Esophagus mucosa (tissue), 1 donor: ENCODE results near the gene TANGO6. TPM values are rescaled to one million over a fixed set of nuclear protein-coding genes. Genes with fewer than 3 reads are reported as not detected.
"Not testable (repeated sequence)": the region's sequence is repeated elsewhere in the genome, so short reads cannot be mapped to it uniquely, and the experiment has no call there.

Experiments used
- ATAC-seq: fragments of 200-7000 bp; cut with Tn5 transposase; one replicate; pipeline ENCODE4 v1.9.1; 2020
- total RNA-seq: library from RNA; stranded (reverse); gene quantifications from one replicate; pipeline ENCODE4 v1.2.4, GENCODE V29; 2023
- donor health status: DM: yes; HTN: yes; CAD: no.

The TANGO6 gene
- total RNA-seq, 1 donor from 2014 or later: 12.8 TPM

DNA sequence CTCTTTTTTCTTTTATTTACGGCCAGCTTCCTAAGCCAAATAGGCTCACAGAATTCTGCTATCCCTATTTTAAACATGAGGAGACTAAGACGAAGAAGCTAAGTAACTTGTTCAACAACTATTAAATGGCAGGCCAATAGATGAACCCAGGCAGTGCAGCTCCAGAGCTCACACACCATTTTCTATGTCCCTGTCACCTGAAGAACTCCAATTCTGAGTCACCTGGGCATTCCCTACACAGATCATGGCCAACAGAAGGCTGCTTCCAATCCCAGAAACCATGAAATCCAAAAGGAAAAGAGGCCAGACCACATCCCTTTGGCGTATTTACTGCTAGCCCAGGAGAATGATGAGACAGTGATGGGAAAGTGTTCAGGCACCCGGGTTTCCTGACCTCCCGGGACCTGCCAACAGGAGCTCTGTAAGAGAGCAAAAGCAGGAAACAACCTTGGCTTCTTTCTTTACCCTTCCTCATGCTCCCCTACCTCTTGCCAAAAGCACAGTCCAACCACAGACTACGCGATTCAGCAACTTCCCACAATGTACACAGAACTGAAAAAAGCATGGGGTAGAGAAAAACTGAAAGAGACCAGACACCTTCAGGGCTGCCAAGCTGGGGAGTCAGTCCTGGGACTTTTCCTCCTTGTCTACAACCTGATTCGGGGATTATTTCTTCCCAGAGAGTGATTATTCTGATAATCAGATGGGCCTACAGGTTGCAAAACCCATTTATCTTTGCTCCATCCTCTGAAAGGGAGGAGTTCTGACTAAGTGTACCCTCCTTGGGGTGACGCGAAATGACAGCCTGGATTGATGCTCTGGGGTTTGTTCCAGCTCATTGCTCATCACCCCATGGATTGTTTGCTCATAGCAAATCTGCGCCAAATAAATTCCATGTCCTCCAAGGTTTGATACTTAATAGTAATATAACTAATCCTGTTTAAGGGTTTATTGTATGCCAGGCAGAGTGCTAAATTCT, 214.4 kb downstream of the TANGO6 start:
- ATAC-seq: peak; percentile 96

DNA sequence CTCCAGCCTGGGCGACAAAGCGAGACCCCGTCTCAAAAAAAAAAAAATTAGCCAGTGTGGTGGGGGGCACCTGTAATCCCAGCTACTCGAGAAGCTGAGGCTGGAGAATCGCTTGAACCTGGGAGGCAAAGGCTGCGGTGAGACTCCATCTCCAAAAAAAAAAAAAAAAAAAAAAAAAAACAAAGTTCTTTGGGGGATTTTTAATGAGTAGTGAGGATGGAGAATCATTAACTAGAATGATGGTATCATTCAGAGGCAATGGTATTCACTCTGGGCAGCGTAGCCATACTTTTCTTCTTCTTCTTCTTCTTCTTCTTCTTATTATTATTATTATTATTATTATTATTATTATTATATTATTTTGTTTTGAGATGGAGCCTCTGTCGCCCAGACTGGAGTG, 220.2 kb downstream of the TANGO6 start:
- ATAC-seq: not testable (repeated sequence)

DNA sequence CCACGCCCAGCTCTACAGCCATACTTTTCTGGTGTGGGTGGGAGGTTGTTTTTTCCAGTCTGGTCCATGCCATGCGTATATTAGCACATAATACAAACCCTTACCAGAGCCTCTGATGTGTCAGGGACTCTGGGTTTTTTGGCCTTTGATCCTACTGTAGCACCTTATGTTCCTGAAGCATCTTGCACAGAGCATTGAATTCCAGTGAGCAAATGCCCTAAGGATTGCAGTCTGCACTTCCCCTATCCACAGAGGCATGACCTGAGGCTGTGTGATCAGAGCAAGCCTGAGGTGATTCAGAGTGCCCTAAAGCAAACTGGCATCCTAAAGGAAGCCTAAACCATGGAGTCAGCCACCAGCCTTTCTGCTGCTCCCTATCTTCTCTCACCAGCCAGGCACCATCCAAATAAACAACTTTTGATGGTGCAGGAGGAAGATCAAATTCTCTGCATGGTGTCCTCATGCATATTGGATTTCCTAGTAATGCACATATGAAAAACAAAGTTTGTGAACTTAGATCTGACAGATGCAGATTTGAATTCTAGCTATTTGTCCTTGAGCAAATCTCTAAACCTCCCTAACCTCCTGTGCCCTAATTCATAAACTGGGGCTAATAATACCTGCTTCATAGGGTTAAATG, 220.9 kb downstream of the TANGO6 start:
- peak; percentile 45 for ATAC-seq

DNA sequence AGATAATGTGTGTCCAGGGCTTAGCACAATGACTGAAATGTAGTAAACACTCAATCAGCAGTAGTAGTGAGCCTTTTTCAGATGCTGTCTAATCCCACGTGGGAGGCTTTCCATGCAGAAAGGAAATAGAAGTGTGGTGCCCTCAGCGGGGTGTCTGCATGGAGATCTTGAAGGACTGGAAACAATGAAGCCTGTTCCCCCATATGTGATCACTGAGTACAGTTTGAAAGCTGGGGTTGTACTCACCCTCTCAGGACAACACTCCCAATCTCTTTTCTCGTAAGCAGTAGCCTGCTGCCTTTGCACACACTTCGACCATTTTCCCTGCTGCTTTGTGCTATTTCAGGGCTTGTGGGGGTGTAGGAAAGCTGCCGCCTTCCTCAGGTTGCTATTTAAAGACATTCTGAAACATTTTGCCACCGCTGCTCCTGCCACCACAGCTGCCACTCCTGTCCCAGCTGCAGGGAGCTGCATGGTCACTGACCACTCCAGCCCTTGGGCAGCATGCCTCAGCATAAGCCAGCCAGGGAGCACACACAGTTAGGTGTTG, 221.5 kb downstream of the TANGO6 start:
- ATAC-seq: no peak

DNA sequence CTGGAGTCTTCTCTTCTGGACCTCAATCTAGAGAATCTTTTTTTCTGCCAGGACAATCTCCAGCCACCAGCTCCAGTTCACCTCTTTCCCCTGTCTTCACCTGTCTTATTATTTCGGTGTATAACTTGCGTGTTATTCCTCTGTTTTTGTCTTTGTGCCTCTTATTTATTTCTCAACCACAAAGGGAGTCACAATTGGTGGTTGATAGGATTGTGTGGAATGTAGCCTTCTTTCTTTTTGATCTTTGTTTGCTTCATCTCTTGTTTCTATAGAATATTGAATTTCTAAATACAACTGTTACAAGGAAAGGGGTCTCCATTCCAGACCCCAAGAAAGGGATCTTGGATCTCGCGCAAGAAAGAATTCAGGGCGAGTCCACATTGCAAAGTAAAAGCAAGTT, 226.2 kb downstream of the TANGO6 start:
- ATAC-seq: no peak

DNA sequence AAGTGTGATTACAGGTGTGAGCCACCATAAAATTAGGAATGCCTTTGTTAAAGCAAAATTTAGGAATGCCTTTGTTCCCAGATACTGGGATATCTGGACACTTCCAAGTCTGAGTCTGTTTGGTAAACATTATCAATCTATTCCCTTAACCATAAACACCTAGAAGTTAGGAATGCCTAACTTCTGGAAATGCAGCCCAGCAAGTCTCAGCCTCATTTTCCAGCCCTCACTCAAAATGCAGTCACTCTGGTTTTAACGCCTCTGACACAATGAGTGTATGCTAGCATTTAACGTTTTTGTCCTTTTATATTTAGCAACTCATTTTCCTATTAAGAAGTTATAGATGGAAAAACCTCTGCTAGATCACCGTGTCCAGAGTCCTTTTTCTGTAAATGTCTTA, 227.7 kb downstream of the TANGO6 start:
- no peak for ATAC-seq

DNA sequence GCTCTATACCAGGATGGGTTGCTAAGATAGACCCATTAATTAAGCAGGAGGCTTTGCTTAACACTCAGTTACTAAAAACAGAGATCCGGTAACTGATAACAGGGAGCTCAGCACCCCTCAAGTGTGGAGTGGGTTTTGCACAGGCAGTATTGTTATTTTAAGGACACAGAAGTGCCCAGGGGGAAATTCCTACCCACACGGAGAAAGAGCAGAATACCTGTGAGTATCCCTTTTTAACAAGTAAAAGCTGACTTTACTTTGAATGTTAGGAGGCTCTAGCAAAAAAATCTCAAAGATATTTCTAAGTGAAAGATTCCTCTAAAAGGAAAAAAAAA, 229.3 kb downstream of the TANGO6 start:
- ATAC-seq: no peak

DNA sequence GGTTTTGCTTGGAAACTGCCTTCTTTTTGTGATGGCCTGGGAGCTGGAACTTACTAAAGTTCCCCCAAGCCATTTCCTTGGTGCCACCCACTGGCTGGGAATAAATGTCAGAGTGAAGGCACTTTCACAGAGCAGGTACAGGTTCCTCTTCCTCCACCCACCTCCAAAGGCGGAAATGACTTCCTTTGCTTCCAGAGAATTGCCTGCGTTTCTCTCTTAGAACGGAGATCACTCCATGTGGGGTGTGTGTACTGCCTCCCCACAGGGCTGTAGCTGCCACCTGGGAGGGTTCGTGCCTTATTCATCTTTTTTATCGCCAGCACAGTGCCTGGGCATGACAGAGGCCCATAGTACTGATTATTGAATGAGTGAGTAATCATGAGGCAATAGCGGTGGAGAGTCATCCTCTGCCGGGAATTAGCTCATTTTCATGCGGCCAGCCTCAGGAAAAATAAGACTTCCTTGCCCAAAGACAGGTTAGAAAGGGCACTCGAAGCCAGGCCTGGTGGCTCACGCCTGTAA, 229.9 kb downstream of the TANGO6 start:
- peak; percentile 93 for ATAC-seq

DNA sequence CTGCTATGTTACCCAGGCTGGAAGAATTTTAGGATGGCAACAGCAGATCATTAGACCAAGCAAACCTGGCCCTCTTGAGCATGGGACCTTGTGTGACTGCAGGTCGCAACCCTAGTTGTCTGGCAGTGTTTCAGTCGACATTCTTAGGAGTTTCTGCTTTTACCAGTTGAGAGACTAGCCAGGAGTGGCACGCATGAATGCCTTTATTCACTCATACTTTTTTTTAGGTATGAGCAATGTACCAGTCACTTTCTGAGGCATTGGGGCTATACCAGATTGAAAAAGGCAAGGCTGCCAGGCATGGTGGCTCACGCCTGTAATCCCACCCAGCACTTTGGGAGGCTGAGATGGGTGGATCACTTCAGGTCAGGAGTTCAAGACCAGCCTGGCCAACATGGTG, 233.9 kb downstream of the TANGO6 start:
- peak; percentile 83 for ATAC-seq

DNA sequence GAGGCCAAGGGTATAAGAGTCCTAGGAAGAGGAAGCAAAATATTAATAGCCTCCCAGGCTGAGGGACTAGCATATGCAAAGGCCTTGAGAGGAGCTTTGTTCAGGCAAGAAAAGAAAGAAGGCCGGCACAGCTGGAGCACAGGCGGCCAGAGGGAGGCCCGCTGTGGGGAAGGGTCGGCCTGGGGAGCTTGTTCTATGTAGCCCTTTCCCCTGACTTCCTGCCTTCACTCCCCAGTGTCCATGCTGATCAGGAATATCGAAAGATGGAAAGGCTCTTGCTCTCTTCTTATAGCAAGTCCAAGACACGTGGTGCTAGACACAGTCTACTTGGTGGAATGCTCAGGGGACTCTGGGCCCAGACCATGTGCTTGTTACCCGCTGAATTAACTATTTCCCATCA, 234.7 kb downstream of the TANGO6 start:
- no peak for ATAC-seq

DNA sequence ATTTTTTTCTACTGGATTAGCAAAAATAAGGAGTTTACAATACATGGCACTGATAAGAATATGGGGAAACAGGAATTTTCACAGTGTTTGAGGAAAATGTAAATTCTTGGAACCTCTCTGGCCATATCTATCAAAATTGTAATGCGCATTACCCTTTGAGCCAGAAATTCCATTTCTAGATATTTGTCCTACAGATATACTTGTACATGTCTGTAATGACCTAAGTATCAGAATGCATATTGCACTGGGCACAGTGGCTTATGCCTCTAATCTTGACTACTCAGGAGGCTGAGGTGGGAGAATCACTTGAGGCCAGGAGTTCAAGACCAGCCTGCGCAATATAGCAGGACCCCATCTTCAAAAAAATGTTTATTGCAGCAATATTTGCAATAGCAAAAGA, 236.4 kb downstream of the TANGO6 start:
- no peak for ATAC-seq

DNA sequence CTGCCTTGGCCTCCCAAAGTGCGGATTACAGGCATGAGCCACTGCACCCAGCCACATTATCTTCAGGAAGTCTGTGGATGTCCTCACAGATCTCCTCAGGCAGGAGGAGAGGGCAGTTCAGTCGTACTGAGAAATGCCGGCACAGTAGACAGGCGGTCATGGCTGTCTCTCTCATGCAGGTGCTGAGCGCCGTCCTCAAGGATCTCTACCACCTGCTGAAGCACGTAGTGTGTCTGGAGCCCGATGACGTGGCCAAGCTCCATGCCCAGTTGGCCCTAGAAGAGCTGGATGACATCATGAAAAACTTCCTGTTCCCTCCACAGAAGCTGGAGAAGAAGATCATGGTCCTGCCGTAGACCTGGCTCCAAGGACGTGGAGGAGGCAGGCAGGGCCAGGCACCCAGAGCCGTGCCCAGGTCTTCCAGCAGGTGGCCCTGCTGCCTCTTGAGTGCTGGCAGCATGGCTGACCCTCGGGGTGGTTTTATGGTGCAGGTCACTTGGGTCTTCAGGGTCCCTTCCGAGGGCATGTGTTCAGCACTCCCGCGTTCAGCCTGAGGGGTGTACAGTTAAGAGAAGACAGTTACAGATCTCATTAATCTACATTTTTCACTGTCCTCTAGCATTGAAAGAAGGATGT, 240.1 kb downstream of the TANGO6 start:
- peak; percentile 42 for ATAC-seq

DNA sequence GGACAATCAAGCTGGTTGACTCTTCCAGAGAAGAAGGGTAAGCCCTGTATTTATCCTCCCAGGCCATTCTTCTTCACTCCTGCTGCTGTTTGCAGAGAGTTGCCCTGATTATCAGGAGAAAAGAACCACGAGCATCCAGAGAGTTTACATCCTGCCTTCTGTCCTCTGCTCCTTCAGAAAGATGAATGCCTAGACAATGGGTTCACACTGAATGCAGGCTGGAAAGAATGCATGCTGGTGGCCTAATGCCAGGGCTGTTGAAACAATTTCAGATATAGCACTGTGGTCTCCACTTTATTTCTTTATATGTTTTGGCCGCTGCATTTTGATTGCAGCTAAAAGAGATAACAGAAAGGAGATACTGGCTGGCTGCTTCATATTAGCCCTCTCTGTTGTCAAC, 241.0 kb downstream of the TANGO6 start:
- ATAC-seq: no peak

DNA sequence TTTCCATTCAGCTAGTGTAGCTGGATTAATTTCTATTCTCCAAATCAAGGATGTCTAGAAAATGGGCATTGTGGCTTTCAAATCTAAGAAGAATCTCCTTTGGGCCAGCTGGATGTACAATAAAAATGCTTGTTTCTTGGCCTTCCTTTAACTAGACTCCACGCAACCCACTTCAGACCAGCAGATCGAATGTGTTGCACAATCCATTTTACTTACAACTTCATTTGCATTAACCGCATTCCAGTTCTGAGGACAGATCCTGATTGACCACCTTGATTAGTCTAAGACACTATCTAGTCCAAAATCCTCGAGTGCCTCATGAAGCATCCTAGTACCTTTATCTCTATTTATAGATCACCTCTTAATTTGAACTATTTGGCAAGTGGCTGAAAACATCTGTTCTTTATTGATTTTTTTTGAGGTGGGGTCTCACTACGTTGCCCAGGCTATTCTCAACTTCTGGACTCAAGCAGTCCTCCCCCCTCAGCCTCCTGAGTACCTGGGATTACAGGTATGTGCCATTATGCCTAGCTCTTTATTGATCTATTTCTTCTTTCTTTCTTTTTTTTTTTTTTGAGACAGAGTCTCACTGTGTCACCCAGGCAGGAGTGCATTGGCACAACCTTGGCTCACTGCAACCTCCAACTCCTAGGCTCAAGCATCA, 241.8 kb downstream of the TANGO6 start:
- ATAC-seq: no peak

DNA sequence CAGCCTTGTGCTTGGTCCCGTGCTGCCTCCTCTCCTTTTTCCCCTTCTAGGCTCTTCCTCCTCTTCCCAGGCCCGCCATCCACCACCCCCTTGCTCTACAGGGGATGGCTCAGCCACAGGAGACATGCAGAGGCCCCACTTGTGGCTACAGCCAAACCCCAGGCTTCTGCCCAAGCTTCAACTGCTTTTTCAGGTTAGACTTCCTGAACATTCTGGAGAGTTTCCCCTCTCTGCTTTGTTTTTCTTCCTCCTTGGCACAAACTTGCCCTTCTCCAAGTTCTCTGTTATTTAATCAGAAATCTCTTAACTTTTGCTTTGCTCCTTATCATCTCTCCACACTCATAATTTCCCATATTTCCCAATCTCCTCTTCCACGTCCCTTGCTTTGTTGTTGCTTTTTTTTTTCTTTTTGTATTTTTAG, 243.8 kb downstream of the TANGO6 start:
- peak; percentile 17 for ATAC-seq

DNA sequence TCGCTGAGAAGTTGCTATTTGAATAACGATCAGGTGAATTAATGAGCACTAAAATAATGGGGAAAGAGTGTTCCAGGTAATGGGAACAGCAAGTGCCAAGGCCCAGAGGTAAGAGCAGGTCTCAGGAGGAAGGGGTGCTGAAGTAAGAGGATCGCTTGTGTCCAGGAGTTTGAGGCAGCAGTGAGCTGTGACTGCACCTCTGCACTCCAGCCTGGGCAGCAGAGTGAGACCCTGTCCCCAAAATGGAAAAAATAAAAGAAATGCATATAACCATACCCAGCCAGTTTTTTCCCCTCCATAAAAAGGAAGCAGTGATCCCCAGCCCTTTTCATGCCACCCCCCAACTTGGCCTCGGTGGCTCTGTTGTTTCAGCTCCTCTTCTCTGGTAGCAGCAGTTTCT, 245.4 kb downstream of the TANGO6 start:
- no peak for ATAC-seq

DNA sequence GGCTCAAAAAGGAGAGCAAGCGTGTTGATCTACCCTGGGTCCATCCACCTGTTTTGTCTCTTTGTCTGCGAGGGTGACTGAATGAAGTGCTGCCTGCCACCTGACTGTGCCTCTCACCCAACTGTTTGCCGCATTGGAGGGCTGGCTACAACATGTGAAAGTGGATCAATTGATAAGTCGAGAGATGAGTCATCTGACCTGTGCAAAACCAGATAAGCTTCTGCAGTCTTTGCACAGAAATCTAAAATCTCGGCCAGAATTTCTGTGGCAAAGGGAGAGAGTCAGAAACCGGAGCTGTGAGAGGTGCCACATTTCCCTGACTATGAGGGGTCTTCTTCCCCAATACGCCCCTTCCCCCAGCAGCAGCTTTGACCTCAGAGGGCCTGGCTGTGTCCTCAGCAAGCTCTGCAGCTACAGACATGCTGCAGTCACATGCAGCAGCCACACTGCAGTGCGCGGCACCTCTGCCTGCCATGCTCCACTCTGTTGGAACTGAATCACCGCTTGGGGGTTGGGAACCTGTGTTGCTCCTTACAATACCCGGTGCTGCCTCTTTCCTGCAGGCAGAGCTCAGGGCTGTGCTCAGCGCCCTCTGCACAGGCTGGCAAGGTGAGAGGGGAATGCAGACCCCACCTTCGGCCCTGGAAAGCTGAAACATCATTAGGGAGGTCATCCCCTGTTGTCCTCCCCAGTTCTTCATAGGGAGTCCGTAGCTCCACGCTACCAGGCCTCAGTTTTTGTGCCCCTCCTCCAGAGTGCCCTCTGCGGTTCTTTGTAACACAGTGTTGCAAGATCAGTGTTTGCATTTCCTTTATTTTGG, 246.0 kb downstream of the TANGO6 start:
- peak; percentile 89 for ATAC-seq

DNA sequence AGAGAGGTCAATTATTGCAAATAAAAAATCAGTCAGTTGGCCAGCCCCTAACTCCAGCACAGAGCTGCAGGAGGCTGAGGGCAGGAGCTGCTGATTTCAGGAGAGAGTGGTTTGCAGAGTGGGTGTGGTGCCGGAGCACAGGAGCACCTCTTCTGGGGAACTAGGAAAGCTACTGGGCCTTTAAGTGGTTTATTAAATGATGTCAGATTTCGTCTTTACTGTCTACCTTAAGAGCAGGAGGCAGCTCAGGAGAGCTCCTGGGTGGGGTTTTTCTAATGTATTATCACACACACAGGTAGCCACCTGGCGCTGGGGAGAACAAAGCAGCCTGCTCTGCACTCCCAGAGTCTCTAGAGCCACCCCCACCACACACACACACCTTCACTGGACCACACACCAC, 250.6 kb downstream of the TANGO6 start:
- ATAC-seq: peak; percentile 18

DNA sequence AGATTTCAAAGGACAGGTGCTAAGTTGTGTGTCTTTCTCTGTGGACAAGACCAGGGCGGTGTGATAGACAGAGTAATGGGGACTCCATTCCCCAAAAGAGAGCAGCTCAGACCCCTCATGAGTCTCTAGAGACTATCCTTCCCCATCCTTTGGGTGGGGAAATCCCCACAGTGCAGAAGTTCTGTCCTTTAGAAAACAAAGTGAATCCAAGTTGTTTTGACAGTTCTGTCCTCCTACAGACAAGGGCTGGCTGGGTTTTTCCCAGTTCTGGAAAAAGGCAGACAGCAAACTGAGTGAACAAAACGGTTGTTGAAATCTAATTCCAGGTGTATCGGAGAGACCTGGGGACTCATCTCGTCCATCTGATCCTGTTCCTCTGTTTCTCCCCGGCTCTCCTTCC, 251.2 kb downstream of the TANGO6 start:
- ATAC-seq: no peak

DNA sequence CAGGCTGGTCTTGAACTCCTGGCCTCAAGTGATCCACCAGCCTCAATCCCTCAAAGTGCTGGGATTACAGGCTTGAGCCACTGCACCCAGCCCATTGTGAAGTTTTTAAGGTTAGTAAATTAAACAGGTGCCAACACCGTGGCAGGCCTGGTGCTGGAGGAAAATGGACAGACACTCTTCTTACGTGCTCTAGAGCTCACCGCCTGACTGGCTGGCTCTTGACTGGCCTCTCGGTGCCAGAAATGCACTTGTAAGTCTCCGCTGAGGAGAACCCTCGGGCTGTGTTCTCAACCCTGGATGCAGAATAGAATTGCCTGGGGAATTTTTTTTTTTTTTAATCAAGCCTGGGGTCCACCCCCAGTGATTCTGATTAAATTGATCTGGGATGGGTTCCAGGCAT, 251.9 kb downstream of the TANGO6 start:
- ATAC-seq: no peak

DNA sequence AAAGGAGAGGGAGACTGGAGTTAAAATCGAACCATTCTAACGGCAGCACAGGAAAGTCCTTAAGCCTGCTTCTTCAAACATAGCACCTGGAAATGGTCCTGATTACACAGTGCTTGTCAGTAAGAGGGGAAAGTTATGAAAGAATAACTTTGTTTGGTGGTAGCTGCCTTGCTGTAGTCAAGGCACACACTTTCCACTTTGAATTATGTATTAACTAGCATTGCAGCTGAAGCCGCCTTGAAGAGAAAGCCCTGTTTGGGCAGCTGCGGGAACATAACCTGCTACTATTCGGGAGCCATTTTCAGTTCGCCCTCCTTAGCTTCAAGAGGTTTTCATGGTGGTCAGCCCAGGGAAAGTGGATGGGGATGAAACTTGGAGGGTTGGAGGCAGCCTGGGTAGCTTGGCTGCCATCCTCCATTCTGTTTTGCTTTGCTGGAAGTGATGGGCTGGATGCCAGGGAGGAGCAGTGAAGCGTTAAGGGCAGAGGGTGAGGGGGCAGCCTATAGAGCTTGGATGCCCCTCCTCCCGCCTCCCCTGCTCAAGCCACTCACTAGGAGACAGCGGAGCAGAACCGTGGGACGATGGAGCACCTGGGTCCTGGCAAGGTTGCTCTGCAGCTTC, 256.9 kb downstream of the TANGO6 start:
- ATAC-seq: peak; percentile 34
